Globus pallidus (tissue), 1 donor: ENCODE measurements around the gene MRPS15.
"Not testable (repeated sequence)": the region's sequence is repeated elsewhere in the genome, so short reads cannot be mapped to it uniquely, and the experiment has no call there.

Source experiments
- DNase-seq: peaks from one replicate; pipeline ENCODE4 v3.0.0-alpha.2; 2015; ENCODE audit warnings: low spot score

Gene MRPS15

GRCh38 chr1:36463803-36464604, at the start of gene MRPS15:
MRPS15 (minus strand) TSS chr1:36464384; CDS start chr1:36464275, 109 bp downstream.
- DNase-seq = peak; percentile 95

DNA sequence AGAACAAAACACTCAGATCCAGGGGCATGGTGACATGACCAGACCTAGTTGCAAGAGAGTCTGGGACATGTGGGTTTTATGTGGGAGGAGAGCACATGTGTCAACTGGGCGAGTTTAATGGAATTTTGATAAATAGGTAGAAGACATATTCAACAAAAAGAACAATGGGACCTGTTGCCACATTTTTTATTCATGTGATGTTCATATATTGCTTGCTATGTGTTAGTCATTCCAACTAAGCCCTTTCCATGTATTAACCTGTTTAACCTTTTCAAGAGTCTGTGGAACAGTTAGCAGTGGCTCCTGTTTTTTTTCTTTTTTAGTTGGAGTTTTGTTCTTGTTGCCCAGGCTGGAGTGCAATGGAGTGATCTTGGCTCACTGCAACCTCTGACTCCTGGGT, 48.7 kb upstream of the MRPS15 start:
- no peak for DNase-seq

DNA sequence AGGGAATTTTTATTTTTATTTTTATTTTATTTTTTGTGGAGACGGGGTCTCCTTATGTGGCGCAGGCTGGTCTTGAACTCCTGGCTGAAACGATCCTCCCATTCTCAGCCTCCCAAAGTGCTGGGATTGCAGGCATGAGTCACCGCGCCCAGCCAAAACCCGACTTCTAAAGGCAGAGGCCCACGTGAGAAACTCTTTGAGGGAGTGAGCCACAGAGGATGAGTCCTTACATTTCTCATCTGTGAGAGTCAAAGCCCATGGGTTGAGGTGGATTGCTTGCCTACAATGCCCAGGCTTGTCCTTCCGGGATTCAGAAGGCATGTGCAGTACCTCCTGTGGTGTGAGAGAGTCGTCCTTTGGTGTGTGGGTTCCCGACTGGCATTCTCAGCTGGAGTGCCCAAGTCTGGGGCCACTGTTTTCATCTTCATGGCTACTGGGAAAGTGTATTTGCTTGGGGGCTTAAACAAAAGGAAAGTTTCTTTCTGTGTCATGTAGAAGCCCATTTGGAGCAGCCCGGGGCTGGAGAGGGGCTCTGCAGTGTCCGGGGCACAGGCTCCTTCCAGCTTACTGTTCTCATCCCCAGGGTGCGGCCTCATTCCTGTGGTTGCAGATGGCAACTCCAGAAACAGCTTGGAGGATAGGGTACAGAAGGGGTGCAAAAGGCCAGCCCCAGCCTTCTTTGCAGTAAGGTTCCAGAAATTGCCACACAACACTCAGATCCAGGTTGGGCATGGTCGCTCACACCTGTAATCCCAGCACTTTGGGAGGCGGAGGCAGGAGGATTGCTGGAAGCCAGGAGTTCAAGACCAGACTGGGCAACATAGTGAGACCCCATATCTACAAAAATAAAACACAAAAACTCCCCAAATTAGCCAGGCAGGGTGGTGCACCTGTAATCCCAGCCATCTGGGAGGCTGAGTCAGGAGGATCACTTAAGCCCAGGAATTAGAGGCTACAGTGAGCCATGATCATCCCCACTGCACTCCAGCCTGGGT, 47.9 kb upstream of the MRPS15 start:
- no peak for DNase-seq

DNA sequence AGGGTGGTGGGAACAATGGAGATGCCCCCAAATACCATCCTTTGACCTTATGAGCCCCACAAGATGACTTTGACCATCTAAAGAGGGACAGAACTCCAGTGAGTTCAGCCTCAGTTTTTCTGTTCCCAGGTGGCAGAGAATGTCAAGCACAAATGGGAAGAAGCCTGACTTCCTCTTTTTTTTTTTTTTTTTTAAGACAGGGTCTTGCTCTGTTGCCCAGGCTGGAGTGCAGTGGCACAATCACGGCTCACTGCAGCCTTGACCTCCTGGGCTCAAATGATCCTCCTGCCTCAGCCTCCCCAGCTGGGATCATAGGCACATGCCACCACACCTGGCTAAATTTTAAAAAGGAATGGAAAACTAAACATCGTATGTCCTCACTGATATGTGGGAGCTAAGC, 47.0 kb upstream of the MRPS15 start:
- DNase-seq = not testable (repeated sequence)

GRCh38 chr1:36510418-36510817, 46.2 kb upstream of the MRPS15 start:
- DNase-seq = no peak

- no peak for DNase-seq
Observed at GRCh38 chr1:36508257-36508656, 44.1 kb upstream of the MRPS15 start.

DNA sequence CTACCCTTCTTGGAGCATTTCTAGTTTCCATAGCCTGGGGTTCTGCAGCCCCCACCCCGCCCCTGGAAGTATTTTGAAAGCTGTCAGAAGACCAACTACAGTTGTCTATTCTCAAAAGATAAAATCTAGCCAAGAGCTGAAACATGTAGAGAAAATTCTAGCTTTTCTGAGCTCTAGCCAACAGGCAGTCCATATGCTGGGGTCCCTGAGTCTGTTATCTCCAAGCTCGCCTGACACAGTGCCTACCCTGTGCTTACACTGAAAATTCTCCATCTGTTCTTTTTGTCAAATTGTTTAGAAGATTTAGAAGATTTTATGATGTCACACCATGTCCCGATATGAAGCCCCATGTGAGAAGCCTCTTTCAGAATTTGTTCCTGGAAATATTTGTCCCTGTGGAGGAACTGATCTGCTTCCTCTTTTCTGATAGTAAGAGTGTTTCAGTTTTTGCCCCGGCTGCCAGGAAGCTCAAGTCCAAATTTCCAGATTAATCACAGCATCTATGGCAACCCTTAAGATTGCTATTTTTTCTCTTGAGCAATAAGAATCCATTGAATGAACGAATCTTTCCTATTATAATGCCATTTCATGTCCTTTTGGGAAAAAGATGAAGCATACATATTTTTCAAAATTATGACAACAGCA, 42.2 kb upstream of the MRPS15 start:
- DNase-seq = no peak

DNA sequence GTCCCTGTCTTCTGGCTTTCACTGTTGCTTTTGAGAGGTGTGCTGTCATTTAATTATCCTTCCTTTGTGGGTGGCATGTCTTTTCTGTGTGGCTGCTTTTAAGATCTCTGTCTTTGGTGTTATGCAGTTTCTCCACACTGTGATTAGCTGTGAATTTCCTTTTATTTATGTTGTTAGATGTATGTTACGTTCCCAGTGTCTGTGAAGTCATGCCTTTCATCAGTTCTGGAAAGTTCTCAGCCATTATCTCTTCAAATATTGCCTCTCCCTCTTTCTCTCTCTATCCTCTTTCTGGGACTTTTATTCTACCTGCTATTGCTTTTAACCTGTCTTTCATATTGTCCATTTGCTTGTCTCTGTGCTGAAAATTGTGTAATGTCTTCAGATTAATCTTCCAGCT, 39.5 kb upstream of the MRPS15 start:
- no peak for DNase-seq

- DNase-seq = no peak
Observed at GRCh38 chr1:36503159-36503558, 39.0 kb upstream of the MRPS15 start.

DNA sequence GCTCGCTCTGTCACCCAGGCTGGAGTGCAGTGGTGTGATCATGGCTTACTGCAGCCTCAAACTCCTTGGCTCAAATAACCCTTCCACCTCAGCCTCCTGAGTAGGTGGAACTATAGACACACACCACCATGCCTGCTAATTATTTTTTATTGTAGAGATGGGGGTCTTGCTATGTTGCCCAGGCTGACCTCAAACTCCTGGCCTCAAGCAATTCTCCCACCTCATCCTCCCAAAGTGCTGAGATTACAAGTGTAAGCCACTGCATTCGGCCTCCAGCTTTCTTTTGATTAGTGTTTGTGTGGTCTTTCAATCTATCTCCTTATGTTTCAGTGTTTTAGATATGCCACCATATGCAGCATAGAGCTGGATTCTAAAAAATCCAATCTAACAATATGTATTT, 38.4 kb upstream of the MRPS15 start:
- no peak for DNase-seq

- DNase-seq = not testable (repeated sequence)
Observed at GRCh38 chr1:36501911-36502310, 37.7 kb upstream of the MRPS15 start.

- DNase-seq = no peak
Observed at GRCh38 chr1:36497207-36497606, 33.0 kb upstream of the MRPS15 start.

- no peak for DNase-seq
Observed at GRCh38 chr1:36494971-36495370, 30.8 kb upstream of the MRPS15 start.

DNA sequence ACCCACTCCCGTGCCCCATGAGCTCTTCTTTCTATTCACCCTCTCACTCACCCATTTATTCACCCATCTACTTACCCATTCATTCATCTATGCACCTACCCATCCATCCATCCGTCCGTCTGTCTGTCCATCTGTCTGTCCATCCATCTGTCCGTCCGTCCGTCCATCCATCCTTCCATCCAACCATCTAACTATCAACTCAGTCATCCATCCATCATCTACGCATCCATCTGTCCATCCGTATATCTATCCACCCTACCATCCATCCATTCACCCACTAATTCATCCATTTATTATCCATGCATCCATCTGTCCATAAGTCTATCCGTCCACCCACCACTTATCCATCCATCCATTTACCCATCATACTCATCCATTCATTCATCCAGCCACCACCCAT, 29.3 kb upstream of the MRPS15 start:
- no peak for DNase-seq

GRCh38 chr1:36492491-36492890, 28.3 kb upstream of the MRPS15 start:
- DNase-seq = no peak

DNA sequence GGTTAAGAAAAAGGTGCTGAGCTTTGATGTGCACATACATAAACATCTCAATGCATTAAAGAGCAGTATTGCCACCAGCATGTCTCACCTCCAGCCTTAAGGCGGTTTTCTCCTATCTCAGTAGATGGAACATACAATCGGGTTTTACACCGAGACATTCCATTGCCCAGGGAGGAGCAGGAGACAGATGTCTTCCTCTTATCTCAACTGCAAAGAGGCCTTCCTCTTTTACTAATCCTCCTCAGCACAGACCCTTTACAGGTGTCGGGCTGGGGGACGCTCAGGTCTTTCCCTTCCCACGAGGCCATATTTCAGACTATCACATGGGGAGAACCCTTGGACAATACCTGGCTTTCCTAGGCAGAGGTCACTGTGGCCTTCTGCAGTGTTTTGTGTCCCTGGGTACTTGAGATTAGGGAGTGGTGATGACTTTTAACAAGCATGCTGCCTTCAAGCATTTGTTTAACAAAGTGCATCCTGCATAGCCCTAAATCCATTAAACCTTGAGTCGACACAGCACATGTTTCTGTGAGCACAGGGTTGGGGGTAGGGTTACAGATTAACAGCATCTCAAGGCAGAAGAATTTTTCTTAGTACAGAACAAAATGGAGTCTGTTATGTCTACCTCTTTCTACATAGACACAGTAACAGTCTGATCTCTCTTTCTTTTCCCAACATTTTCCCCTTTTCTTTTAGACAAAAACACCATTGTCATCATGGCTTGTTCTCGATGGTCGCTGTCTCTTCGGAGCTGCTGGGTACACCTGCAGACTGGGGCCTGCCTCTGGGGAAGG, 25.3 kb upstream of the MRPS15 start:
- not testable (repeated sequence) for DNase-seq

GRCh38 chr1:36487906-36488305, 23.7 kb upstream of the MRPS15 start:
- no peak for DNase-seq

DNA sequence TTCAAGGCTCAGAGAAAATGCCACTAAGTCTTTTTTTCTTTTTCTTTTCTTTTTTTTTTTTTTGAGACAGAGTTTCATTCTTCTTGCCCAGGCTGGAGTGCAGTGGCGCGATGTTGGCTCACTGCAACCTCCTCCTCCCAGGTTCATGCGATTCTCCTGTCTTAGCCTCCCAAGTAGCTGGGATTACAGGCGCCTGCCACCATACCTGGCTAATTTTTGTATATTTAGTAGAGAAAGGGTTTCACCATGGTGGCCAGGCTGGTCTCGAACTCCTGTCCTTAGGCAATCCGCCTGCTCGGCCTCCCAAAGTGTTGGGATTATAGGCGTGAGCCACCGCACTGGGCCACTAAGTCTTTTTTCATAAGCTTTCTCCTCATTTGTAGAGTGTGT, 23.1 kb upstream of the MRPS15 start:
- DNase-seq = not testable (repeated sequence)

- peak; percentile 69 for DNase-seq
Observed at GRCh38 chr1:36486439-36487335, 22.5 kb upstream of the MRPS15 start.

GRCh38 chr1:36486093-36486438, 21.9 kb upstream of the MRPS15 start:
- DNase-seq = no peak

DNA sequence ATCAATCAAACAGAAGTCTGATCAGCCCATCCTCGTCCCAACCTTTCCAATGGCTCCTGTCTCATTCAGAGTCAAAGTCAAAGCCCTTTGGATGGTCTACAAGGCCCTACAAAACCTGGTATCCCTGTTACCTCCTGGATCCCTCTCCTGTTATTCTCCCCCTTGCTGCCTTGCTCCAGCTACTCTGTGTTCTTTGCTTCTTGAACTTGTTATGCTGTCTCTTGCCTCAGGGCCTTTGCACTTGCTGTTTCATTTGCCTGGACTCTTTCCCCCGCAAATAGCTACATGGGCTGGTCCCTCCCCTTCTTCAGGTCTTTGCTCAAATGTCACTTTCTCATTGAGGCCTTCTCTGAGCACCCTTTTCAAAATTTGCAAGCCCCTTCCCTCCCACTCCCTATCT, 19.9 kb upstream of the MRPS15 start:
- DNase-seq = no peak
